HG02763 (cell line): ENCODE data around the gene MORN4.
"Not testable (repeated sequence)": the region's sequence is repeated elsewhere in the genome, so short reads cannot be mapped to it uniquely, and the experiment has no call there.

Source experiments
- ATAC-seq: cut with Tn5 transposase; IDR thresholded peaks from one replicate; pipeline ENCODE4 v1.9.1; 2021; ENCODE audit warnings: mild to moderate bottlenecking, moderate library complexity; ENCODE audit not compliant: unreplicated experiment

Gene MORN4

GRCh38 chr10:97642471-97643159 is 9.3 kb upstream of the MORN4 start:
- not testable (repeated sequence) for ATAC-seq

- ATAC-seq: peak; percentile 5
These were observed 7.8 kb upstream of the MORN4 start for GRCh38 chr10:97640868-97641811.

GRCh38 chr10:97640174-97640867 is 7.0 kb upstream of the MORN4 start, which contains the start of gene PI4K2A:
TSS of gene PI4K2A (plus strand) at chr10:97640671. CDS start at chr10:97640743, 72 bp downstream.
- ATAC-seq: peak; percentile 98

GRCh38 chr10:97639090-97639489 is 5.8 kb upstream of the MORN4 start:
- ATAC-seq: not testable (repeated sequence)

GRCh38 chr10:97635577-97635976 is 2.3 kb upstream of the MORN4 start:
- ATAC-seq: no peak

GRCh38 chr10:97633921-97634320 is 621 bp upstream of the MORN4 start:
- ATAC-seq: no peak

- ATAC-seq: no peak
These were observed 2.2 kb downstream of the MORN4 start for GRCh38 chr10:97631098-97631497.

- no peak for ATAC-seq
These were observed 4.0 kb downstream of the MORN4 start for GRCh38 chr10:97629289-97629688.

- ATAC-seq: no peak
These were observed 5.1 kb downstream of the MORN4 start for GRCh38 chr10:97628228-97628627.

- no peak for ATAC-seq
These were observed 5.6 kb downstream of the MORN4 start for GRCh38 chr10:97627731-97628130.

GRCh38 chr10:97623277-97623676 is 10.0 kb downstream of the MORN4 start:
- ATAC-seq: no peak

GRCh38 chr10:97618733-97619132 is 14.6 kb downstream of the MORN4 start:
- ATAC-seq: no peak

GRCh38 chr10:97618285-97618684 is 15.0 kb downstream of the MORN4 start:
- ATAC-seq: no peak

GRCh38 chr10:97612386-97612785 is 20.9 kb downstream of the MORN4 start:
- no peak for ATAC-seq

- no peak for ATAC-seq
These were observed 21.8 kb downstream of the MORN4 start for GRCh38 chr10:97611473-97611872.

- no peak for ATAC-seq
These were observed 24.2 kb downstream of the MORN4 start for GRCh38 chr10:97608991-97609561.

- ATAC-seq: no peak
These were observed 26.1 kb downstream of the MORN4 start for GRCh38 chr10:97607095-97607636.

- ATAC-seq: no peak
These were observed 31.8 kb downstream of the MORN4 start for GRCh38 chr10:97601268-97602215.

- ATAC-seq: no peak
These were observed 32.7 kb downstream of the MORN4 start for GRCh38 chr10:97600616-97601015.

- no peak for ATAC-seq
These were observed 34.1 kb downstream of the MORN4 start for GRCh38 chr10:97599272-97599619.
